Epithelial cell of proximal tubule (primary cell): ENCODE measurements around the gene MAML3. TPM values are rescaled to one million over a fixed set of nuclear protein-coding genes. Genes with fewer than 3 reads are reported as not detected.

Experiments
- DNase-seq: peaks from one replicate; pipeline ENCODE4 v3.0.0-alpha.2; 2011; ENCODE audit warnings: low read depth
- H3K4me3 ChIP-seq: 2 replicates; pipeline ENCODE4 v1.5.1; 2011; ENCODE audit warnings: low read depth, mild to moderate bottlenecking, low read length
- CTCF ChIP-seq: conservative IDR thresholded peaks from 2 replicates; pipeline ENCODE4 v1.5.1; 2012; ENCODE audit warnings: low read depth, mild to moderate bottlenecking, low read length
- total RNA-seq: library from RNA; depleted of rRNA; stranded (reverse); fragments of >200 nt; gene quantifications from 2 replicates; pipeline ENCODE4 v1.2.3, GENCODE V29; 2015

Gene MAML3
- total RNA-seq, 1 donor from 2014 or later: 1.2 TPM

GRCh38 chr4:139918591-139918990 lies 235.4 kb downstream of the MAML3 start:
- no peak for DNase-seq
- H3K4me3 ChIP-seq: no peak overlapping the region
- no peak for TF ChIP-seq CTCF

GRCh38 chr4:139917896-139918295 lies 236.1 kb downstream of the MAML3 start:
- DNase-seq: no peak
- TF ChIP-seq CTCF: no peak
- H3K4me3 ChIP-seq: no peak overlapping the region

- DNase-seq: no peak
- no peak for TF ChIP-seq CTCF
- H3K4me3 ChIP-seq: no peak overlapping the region
Measured at GRCh38 chr4:139916041-139916440, 237.9 kb downstream of the MAML3 start.

GRCh38 chr4:139915037-139915436 lies 238.9 kb downstream of the MAML3 start:
- no peak for DNase-seq
- no peak for TF ChIP-seq CTCF
- no peak overlapping the region for H3K4me3 ChIP-seq

- H3K4me3 ChIP-seq: no peak overlapping the region
- no peak for DNase-seq
- no peak for TF ChIP-seq CTCF
Measured at GRCh38 chr4:139913995-139914598, 239.9 kb downstream of the MAML3 start.

GRCh38 chr4:139913398-139913990 lies 240.5 kb downstream of the MAML3 start:
- no peak for TF ChIP-seq CTCF
- DNase-seq: no peak
- no peak overlapping the region for H3K4me3 ChIP-seq

- no peak overlapping the region for H3K4me3 ChIP-seq
- TF ChIP-seq CTCF: no peak
- no peak for DNase-seq
Measured at GRCh38 chr4:139912445-139912844, 241.5 kb downstream of the MAML3 start.
